HT1080 (cell line): ENCODE measurements around the gene SLC25A5. TPM values are rescaled to one million over a fixed set of nuclear protein-coding genes. Genes with fewer than 3 reads are reported as not detected.
"Not testable (repeated sequence)": the region's sequence is repeated elsewhere in the genome, so short reads cannot be mapped to it uniquely, and the experiment has no call there.

ENCODE experiments used
- DNase-seq: peaks from one replicate; pipeline ENCODE4 v3.0.0-alpha.2; 2015; ENCODE audit warnings: low read depth
- total RNA-seq: library from RNA; depleted of rRNA; stranded (reverse); fragments of >200 nt; shearing (Covaris generic); gene quantifications from 2 replicates; pipeline ENCODE4 v1.2.3, GENCODE V29; 2014

Gene SLC25A5
- total RNA-seq, 1 experiment from 2014 or later: 485 TPM

DNA sequence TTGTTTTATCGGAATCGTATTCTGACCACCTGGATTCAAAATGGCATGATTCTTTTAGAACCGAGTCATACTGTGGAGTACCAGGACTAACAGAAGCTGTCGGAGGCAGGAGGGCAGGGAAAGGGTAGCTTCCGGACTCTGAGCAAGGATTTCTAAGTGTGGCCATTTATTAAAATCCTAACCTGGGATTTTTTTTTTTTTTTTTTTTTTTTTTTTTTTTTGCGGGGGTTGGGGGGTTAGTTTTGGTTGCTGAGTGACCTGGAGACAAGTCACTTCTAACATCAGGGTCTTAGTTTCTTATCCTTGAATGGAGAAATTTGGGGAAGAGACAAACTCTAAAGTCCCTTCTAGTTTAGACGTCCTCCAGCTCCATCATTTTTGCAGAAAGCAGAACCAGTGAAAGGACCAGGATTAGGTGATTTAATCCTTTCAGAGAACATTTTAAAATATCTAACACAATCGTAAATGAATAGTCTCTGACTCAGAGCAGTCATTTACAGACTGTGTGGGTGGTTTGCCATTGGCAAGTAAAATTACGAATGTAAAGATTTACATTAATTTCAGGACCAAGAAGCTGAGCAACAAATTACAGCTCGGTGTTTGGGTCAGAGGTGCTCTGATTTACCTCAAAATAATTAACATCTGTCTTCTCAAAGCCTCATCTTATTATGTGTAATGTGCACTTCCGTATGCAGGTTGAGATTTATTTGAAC is 7.3 kb downstream of the SLC25A5 start:
- DNase-seq: no peak

DNA sequence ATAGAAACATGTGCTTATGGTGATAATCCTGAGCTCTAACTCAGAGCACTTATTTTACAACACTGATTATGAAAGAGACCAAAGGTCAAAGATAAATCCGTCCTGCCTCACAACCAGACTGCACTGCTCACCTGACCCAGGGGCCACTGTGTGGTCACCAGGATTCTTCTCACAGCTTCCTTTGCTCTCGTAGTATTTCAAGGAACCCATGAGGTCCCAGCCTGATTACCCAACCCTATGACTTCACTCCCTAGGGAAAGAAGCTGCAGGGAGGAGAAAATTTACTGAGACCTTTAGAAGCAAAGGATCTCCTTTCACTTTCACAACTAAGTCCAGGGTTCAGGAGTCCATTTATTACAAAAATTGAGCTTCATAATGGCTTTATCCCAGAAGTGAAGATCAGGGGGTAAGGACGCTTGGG is 9.6 kb downstream of the SLC25A5 start:
- peak; percentile 46 for DNase-seq

DNA sequence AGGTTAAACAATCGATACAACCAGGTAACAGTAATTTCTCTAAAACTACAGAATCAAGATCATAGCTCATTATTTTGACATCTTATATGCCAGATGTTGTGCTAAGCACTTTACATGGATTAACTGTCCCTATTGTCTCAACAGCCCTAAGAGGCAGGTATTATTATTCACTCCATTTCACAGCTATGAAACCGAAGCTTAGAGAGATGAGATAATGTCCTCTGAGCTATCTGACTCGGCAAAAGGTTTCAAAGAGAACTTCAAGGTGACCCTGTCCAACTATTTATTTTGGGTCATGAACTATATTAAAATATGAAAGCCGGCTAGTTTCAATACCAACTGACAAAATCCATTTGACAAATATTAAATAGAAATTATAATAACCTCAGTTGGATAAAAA is 10.3 kb downstream of the SLC25A5 start:
- DNase-seq: no peak

DNA sequence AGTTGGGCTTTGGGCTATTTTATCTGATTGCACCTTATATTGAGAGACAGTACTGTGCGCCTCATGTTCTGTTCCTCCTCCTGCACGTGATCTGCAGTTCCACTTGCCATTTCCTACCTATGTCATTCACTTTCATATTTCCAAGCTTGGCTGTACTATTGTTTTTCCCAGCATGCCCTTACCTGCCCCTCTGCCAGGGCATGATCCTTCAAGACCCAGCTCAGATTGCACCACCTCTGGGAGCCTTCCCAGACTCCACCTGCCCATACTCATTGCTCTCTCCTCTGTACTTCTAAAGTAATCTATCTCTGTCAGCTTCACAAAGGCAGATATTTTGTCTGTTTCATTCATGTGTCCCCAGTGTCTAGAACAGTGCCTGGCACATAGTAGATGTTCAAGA is 11.6 kb downstream of the SLC25A5 start:
- DNase-seq: no peak

DNA sequence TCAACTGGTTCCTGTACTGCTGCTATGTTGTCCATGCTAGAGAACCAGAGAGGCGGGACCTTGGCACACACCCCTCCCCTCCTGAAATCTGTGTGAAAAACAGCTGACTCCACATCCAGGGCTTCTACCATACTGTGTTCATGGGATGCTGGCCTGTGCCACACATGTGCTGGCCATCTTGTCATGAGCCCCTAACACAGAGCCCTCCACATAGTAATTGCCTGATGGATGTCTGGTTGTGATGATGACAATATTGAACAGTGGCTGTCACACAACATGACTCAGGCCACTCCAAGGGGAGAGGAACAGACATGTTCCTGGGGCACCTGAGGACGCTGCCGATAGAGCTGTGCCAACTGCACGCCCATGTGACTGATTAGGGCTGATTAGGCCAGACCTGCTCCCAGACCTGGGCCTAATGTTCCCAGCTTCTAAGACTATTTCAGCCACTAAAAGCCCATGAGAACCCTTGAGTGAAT is 13.1 kb downstream of the SLC25A5 start:
- no peak for DNase-seq

DNA sequence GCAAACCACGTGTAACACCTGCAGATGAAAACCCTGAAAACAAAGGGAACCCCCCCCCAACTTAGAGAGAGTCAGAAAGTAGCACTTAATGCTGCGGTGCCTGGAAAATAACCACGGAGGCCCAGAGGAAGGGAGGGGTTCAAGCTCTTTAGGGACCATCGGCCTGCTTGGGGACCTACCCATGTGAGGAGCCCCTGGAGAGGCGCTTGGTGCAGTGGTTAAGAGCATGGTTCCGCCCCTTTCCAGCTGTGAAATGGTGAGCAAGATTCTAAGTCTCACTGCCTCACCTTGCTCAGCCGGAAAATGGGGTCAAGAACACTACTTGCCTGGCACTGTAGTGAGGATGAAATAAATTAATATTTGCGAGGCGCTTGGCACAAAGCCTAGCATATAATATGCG is 13.8 kb downstream of the SLC25A5 start:
- DNase-seq: no peak

DNA sequence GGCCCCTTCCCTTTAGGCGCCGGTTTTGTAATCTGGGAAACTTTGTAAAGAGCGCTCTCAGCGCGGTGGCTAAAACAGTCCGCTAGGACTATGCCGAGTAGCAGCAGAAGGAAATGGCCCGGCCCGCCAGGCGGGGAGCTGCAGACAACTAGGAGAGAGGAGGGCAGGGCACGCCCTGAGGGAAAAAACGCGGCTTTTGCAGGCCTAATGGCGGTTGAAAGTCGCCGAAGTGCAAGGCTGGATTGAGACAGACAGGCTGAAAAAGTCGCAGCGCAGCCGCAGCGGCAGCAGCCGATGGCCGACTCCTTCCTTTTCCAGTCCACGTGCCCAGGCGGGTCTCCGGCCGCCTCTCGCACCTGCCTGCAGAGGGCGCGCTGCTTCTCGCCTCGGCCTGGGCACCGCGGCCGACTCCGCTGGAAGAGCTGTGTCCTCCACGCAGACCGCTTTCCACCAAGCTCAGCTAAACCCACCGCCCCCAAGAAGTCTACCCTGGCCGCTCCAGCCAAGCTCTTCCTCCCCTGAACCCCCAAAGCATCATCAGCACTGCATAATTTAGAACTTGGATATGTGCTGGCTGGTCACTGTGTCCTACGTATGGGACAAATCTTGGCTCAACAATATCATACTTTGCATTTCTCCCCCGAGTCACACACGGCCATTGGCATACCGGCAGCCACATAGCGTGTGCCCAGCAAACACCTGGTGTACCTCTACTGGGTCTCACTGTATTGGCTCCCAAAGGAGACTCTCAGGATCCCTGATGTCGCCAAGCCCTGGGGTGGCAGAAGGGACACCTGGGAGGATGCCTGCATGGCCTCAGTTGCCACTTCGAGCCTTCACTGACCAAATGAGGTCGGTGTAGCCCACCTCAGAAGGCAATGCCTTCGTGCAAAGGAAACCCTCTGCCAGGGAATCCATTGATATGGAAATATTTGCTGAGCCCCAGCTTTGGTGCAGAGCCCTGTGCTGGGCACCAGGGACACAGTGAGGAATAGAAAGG is 14.5 kb downstream of the SLC25A5 start:
- no peak for DNase-seq

DNA sequence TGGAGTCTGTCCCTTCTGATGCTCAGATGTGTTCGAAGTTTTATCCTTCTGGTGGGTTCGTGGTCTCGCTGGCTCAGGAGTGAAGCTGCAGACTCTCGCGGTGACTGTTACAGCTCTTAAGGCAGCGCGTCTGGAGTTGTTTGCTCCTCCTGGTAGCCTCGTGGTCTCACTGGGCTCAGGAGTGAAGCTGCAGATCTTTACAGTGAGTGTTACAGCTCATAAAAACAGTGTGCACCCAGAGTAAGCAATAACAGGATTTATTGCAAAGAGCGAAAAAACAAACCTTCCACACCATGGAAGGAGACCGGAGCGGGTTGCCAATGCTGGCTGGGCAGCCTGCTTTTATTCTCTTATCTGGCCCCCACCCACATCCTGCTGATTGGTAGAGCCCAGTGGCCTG is 18.5 kb downstream of the SLC25A5 start:
- peak; percentile 61 for DNase-seq

DNA sequence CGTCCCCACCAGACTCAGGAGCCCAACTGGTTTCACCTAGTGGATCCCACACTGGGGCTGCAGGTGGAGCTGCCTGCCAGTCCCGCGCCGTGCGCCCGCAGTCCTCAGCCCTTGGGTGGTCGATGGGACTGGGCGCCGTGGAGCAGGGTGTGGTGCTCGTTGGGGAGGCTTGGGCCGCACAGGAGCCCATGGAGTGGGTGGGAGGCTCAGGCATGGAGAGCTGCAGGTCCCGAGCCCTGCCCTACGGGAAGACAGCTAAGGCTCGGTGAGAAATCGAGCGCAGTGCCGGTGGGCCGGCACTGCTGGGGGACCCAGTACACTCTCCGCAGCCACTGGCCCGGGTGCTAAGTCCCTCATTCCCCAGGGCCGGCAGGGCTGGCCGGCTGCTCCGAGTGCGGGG is 19.5 kb downstream of the SLC25A5 start:
- DNase-seq: not testable (repeated sequence)

DNA sequence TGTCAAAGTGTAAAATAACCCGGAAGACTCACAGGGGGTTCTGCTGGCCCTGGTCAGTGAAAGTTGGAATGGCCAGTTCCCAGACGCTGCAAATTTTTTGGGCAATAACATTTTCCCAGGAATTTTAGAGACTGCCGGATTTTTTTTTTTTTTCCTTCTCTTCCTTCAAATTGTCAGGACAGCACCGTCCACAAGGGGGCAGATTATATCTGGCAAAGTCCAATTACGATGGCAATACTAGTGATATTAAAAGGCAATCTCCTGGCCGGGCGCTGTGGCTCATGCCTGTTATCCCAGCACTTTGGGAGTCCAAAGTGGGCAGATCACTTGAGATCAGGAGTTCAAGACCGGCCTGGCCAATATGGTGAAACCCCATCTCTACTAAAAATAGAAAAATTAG is 20.5 kb downstream of the SLC25A5 start:
- DNase-seq: peak; percentile 38

DNA sequence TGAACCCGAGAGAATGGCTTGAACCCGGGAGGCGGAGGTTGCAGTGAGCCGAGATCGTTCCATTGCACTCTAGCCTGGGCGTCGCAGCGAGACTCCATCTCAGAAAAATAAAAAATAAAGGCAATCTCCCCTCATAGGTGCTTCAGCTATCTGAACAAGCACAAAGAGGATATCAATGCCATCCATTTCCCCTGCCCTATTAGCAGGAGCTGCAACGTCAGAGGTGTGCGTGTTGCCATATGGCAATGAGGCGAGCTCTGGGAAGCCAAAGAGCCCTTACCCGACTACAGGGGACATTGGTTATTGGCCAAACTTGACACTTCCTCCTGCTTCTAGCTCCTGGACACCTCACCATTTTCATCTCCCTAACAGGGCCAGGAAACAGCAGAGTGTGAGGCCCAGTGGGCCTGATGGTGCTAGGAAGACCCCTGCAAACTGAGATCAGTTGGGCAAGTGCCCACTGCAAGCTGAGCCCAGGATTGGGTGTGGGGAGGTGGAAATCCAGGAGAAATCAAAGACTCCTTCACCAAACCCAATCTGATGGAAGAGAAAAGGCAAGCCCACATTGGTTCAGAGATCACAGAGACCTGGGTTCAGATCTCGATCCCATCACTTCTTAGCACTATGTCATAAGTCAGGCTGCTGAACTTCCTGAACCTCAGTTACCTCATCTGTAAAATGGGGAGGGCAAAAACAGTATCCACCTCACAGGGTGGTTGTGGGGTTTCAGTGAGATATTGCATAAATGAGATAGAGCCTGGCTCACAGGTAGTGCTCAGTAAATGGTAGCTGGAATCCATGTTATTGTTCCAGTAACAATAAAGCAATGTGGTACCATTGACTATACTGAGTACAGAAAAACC is 21.2 kb downstream of the SLC25A5 start:
- DNase-seq: peak; percentile 34

DNA sequence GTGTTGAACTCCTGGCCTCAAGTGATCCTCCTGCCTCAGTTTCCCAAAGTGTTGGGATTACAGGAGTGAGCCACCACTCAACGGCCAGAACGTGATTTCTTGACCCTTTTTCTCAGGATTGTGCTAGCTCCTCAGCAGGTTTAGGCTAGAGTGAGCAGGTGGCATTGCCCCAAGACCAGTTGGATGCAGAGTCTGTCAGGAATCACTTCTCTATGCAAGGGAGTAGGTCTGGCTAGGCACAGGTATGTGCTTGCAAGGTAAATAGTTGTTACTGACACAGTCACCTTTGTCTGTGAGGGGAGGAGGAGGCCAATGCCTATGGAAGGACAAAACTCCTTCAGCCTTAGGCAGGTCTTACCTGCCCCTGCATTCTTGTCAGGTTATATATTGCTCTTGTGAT is 24.2 kb downstream of the SLC25A5 start:
- DNase-seq: no peak

DNA sequence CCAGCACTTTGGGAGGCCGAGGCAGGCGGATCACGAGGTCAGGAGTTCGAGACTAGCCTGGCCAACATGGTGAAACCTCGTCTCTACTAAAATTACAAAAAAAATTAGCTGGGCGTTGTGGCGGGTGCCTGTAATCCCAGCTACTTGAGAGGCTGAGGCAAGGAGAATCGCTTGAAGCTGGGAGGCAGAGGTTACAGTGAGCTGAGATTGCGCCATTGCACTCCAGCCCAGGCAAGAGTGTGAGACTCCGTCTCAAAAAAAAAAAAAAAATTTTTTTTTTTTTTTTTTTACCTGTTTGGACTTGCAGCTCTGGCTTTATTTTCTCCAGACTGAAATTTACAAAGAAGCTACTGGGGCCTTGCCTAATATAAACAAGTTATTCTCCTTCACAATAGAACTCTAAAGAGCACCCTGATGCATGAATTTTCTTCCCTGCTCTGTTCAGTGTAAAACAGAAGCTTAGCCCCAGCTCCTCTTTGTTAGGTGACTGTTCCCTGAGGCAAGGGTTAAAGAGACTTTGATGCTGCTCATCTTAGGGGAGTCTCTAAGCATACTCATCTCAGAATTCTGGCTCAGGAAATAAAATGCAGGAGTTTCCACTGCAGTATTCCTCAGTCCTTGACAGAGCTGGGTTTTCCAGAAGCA is 25.7 kb downstream of the SLC25A5 start:
- DNase-seq: not testable (repeated sequence)

DNA sequence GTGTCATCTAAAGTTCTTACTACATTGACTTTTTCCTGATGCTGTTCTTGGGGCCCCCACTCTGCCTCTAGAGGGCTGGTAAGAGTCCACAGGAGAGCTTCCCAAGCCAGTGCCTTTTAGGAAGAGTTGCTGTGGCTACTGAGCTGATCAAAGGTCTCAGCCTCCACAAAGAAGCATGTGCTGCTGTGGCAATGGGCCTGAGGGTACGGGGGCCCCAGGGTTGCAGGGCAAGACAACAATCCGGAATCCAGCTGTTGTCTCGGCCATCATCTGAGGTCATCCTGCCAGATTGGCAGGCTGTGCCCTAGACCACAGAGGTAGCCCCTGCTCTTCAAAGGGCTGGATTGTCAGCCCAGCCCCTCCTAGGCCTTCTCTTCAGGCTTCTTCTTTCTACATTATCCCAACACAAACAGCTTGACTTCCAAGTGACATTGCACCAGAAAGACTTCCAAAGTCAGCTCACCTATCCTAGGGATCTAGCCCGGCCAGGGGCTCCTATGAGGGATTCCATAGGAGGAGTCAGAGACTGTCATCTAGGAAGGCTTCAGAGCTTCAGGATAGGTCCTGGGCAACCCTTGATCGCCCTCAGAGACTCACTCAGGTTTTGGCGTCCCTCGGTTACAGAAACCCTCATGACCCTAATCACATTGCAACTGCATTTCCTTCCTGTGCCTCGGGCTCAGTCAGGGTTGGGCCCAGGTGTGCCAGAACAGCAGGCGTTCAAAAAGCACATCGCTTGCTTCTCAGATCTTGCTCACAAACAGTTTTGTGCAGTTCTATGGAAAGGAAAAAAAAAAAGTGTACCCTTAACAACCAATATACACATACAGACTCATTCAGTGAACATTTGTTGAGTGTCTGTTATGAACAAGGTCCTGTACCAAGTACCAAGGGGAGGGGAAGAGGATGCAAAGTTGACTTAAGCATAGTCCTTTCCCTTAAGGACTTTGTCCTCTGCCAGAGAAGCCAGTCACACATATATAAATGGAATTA is 27.8 kb downstream of the SLC25A5 start:
- no peak for DNase-seq

DNA sequence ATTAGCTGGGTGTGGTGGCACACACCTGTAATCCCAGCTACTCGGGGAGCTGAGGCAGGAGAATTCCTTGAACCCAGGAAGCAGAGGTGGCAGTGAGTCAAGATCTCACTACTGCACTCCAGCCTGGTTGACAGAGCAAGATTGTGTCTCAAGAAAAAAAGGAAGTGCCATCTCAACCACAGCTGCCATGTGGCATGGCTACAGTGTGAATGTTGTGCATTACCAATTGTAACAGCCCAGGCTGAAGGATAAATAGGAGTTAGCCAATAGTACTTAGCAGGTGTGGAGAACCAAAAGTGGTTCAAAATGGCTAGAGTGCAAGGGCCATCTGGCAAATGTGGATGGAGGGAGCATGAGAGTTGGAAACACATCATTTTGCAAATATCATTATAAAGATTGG is 28.9 kb downstream of the SLC25A5 start:
- no peak for DNase-seq

DNA sequence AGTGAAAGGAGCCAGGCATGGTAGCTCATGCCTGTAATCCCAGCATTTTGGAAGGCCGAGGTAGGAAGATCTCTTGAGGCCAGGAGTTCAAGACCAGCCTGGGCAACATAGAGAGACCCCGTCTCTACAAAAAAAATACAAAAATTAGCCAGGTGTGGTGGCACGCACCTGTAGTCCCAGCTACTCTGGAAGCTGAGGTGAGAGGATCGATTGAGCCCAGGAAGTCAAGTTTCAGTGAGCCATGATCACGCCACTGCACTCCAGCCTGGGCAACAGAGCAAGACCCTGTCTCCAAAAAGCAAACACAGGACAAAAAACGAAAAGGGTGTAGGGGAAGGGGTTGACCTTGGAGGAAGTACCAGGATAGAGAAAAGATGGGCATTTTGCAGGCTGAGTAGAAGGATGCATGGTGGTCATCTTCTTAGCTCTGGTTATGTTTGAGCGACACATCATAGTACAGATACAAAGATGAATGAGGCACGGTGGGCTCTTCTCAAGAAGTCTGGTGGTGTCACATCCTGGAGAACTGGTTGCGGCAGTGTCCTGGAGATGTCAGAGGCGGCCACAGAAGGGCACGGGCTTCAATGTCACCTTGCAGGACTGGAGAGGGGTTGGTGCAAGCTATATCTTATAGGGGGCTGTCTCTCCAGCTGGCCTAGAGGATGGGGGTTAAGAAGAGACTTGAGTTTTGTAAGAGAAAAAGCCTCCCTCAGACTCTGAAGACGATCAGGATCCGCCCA is 32.0 kb downstream of the SLC25A5 start:
- no peak for DNase-seq

DNA sequence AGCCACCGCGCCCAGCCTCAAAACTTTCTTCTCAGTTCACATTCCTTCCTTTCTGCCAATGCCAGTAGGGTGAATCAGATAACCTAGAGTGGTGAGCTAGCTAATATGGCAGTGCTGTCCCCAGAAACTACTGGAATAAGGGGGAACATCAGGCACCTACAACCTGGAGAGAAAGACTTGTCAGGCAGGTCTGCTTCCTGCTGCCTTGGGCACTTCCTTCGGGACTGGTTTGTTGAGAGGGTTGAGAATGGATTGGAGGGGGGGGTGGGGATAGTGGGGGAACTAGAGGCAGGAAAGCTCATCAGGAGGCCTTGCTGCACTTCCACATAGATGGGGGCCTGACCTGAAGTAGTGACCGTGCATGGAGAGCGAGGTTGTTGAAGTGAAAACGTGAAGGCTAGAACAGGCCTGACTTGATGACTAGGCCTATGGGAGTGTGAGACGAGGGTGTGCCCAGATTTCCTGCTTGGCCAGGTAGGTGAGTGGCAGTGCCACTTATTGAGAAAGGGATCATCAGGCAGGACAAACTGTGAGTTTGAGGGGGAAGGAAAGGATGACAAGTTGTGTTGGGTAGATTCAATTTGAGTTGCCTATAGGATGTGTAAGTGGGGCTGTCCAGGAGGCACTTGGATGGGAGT is 33.4 kb downstream of the SLC25A5 start:
- no peak for DNase-seq

DNA sequence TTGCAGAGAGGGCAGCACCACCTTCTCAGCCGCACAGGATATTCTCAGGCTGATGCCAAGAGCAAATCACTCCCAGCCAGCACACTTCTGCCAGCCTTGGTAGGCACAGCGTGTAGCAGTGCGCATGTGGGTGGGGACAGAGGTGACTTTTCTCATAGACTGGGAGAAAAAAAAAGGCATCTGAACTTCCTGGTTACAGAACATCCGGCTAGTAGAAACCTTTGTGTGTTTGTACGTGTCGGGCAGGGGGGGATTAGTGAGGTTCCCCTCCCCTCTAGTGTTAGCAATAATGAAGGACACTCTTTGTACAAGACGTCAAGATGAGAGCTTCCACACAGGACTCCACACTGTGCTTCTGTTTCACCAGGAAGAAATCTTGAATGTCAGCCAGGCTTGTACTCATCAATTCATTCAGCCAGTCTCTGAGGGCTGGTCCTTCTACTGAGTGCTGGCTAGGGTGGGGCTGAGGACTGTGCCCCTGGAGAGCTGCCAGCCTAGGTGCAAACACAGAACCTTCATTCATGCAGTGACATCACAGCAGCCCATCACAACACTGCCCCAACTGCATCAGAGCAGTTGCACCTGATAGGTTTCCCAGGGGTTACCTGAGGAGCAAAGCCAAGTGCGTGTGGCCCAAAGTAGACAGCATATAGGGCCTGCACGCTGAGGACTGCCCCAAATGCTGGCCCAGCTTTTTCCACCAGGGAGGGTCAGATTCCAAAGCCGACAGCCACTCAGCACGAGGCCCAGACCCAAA is 34.7 kb downstream of the SLC25A5 start:
- peak; percentile 80 for DNase-seq
